Kidney capillary endothelial cell (primary cell): ENCODE measurements around the gene SOBP.
"Not testable (repeated sequence)": the region's sequence is repeated elsewhere in the genome, so short reads cannot be mapped to it uniquely, and the experiment has no call there.

Experiments
- DNase-seq: peaks from one replicate; pipeline ENCODE4 v3.0.0-alpha.2; 2018; ENCODE audit warnings: low spot score

SOBP gene

DNA sequence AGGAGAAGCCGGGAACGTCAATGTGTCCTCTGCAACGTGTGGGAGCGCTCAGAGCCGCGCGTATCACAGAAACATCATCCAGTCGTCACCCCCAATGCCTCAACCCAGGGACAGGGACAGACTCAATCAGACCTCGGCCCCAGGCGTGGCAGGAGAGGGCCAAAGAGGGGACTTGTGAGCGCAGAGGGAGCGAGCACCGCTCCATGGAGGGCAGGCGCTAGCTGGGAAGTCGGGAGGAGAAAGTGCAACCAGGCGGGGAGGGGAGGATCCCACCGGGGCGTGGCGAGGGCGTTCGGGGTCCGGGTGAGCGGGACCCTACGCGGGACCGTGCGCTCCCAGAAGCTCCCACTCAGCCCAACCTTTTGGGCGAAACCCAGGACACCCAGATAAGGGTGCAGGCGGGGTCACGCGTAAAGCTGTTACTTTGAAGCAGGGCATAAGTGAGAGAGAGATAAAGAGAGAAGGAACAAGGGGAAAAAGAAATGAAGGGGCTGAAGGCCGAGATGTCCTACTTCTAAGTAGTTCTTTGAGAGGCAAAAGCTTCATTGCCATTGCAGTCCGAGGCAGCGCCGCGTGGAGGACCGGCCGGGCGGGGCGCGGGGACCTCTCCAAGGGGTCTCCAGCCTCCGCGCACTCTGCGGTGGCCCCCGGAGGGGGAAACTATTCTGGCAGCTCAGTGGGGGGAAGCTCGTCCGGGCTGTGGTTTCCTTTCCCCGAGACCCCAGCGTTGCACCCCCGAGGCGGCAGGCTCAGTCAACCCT is 862 bp upstream of the SOBP start:
- DNase-seq, result no peak

DNA sequence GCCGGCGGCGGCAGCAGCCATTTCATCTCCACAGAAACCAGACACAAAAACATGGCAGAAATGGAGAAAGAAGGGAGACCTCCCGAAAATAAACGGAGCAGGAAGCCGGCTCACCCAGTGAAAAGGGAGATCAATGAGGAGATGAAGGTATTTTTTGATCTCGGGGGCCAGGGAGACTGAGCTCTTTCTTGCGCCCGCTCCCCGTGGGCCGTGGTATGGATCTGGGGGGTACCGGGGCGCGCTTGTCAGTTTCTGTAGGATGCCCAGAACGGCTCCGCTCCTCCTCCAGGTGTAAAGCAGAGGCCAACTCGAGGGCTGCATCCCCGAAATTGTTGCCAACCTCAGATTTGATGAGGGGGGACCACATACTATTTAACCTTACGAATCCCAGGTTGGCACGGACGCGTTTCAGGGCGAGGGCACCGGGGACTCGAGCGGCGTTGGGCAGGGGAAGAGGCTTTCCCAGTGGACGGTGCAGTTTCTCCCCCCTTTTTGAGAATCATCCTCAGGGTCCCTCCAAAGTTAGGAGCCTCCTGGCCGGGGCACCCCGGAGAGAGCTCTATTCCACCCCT is 735 bp downstream of the SOBP start:
- DNase-seq, result no peak

DNA sequence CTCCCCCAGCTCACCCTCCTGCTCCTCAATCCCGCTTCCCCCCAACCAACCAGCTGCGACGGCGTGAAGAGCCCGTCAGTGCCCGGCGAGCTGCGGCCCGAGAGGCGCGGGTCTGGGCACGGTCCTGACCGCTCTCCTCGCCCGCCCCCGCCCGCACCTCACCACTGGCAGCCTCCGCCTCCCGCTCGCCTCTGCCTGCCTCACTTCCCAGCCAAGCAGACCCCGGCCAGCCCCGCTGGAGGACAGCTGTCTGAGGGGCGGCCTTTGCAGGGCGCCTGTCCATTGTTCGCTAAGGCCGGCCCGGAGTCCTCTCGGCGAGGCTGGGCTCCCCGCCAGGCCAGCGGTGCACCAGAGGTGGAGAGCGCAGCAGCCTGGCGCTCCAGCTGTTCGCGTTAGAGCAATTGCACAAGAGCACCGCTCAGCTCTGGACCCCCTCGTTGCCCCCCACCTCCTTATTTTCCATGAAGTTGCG is 1.3 kb downstream of the SOBP start:
- peak; percentile 46 for DNase-seq

DNA sequence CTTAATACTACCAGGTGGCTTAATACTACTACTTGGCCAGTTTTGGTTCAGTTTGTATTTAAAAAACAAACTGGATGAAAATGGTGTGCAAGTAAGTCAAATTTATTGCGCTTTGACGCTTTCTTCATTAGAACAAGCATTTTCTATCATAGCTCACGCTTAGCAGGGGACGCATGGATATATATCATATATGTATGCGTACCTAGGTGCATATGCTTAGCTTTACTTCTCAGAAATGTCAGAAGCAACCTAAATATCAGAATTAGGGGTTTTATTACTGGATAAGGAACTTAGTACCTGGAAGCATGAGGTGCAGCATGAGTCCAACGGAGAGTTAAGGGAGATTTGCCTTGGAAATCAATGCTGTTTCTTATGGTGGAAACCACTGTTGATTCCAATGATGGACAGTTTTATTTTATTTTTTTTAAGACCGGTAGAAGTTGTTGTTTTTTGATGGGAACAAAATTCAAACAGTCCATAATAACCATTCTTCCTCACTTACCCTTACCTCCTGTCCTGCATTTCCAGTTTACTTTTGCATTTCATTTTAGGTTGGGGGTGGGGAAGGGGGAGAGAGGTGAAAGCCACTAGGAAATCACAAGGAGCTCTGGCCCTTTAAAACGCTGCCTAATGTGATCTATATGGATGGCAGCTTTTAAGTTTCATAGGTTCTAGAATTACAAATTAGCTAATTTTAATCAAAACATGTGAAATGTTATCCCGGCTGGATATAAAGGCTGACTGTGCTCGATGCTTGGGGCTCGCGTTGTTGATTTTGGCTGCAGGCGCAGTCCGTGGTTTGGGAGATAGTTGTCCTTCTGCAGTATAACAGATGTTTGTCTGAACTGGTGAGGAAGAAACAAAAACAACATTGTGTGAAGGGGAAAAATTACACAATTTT is 2.1 kb downstream of the SOBP start:
- DNase-seq, result no peak

DNA sequence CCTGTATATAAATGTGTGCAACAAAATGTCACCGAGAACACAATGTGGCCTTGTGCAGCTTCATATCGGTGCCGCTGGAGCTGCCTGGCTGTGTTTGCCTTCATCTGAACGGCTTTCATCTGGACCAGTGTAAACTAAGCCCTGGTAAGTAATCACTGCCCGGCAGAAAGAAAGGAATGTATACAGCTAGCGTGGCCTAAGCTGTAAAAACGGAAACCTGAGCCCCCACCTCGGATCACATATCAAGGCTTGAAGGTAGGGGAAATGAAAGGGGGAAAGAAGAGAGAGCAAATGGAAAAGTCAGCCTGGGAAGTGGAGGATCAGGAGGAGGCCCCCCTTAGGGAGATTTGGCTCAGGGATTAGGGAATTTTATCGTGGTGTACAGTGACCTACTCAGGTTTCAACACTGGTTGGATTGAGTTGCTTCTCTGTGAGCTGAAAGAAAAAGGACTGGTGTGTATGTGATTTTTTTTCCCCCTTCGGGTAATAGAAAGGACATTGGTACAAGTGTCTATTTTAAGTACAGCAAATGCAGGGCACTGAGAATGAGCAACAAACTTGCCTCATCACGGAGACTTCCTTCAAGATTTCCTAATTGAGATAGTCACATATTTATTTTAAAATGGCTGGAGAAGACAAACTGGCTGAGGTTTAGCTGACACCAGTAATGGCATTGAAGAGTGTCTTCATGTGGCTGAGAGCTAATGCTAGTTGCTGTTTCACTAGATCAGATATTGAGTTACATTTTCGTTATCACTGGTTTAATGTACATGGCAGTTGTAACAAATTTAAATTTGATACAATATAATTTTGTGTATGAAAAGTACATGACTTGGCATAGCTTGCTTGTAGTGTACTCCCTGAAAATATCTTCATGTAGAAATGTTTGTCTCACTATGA is 3.5 kb downstream of the SOBP start:
- no peak for DNase-seq

DNA sequence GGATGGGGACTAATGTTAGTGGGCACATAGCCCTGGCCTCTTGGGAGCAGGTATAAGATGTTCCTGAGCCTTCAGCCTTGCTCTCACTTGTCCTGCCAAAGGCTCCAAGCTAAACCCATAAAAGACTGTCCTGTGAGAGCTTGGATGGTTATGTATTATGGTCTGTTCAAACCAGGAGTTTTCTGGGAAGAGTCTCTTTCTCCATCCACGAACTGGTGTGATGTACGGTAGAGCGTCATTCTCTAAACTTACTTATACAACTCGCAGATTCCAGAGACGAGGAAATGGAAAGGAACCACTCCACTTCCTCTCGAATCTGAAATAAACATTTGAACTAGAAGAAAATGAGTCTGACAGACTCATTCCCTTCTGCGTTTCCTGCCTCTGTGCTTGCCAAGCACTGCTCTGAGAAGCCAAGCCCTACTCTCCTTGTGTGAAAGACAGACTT is 5.3 kb downstream of the SOBP start:
- DNase-seq, result peak; percentile 40

DNA sequence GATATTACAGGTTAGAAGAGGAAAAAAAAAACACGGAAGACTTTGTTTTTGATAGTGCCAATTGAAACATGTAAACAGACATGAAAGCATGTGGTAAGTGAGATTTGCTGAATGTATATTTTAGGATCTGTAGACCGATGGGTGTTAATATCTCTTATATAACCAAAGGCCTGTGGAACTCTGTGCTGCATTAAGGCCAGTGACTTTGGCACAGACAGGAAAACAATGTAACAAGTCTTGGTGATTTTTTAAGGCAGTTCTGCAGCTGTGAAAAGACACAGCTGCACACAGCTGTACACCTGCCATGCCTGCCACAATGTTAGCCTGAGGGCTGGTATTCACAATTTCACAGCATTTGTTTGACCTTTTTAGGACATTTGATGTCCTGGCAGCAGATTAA is 6.1 kb downstream of the SOBP start:
- DNase-seq, result no peak

DNA sequence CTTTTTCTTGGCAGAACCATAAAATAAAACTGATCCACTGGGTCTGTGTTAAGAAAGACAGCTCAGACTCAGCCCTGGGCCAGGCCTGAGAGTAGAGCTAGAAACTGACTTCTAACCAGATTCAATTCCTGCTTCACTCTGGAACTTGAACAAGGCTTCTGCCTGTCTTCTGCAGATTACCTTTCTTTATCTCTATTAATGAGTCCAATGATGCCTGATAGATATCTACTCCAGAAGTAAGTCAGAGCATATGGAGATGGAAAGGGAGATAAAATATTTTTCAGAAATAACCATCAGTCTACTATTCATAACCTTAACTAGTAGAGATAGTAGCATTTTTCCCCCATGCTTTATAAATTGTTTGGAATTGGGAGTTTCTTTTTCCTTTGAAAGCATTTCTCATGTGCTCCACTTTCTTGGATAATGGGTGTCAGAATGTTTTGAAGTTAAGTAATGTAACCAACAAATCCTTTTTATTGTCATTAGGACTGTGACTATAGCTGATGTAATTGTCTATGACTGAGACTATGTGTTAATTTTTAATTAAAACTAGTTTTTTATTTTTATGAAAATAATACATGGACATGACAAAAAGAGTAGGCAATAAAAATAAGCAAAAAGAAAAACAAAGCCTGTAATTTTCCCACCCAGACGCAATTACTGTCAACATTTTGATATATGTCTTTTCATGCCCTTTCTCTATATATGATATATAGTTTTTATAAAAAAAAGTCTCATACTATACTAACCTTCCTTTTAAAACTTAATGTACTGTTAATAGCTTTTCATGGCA is 7.2 kb downstream of the SOBP start:
- DNase-seq, result no peak

DNA sequence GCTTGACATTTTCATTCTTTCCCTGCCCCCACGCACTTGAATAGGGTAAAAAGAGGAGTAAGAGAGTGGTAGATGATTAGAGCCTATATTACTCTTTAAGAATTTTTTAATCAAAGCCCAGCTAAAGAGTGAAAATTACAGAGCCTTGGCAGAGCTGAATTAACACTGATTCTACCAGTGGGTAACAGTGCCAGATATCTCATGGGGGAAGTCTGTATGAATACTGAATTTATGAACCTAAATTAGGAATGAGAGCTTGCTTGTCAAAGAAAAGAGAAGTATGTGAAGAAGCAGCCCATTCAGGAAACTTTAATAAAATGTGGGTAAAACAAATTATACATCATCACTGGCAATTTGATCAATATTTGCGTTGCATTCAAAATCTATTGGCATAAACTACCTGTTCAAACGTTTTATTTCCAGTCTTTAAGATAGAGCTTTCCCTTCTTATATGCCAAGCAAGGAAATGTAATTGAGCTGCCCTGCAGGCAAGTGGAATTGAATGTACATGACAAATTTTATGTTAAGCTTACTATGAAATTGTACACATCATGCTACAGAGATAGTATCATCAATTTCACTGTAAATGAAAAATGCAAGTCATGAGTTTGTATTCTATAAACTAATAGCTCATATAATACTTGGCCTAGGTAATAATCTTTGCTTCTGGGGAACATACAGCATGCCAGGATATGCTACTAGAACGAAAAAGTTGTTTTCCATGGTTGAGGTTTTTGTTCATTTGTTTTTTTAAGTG is 14.5 kb downstream of the SOBP start:
- DNase-seq, result no peak

DNA sequence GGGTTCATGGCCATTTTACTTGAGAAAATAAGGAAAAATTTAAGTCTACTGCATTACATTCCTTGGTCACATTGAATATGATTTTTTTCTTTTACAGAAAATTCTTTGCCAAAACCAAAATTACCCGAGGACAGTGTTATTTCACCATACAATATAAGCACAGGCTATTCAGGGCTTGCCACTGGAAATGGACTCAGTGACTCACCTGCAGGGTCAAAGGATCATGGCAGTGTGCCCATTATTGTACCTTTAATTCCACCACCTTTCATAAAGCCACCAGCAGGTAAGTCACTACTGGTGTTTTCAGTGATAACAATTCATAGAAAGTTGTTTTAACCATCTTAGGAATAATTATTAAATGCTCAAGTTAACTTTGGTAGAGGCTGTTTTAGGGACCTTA is 16.2 kb downstream of the SOBP start:
- DNase-seq, result no peak

DNA sequence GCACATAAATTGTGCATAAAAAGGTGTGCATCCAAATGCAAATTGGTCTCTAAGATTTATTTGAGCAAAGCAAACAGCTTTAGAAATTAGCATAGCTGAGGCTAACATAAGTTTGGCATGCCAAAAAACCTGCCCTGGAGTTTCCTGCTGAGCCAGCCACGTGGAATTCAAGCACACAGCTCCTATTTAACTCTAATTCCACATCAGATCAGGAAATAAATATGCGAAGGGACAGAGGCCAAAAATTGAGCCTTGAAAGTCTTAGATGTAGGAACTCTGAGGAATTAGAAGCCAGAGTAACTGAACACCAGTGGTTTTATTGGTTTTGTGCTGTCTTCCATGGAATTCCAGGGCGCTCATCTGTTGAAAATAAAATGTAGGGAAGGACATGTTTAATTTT is 19.6 kb downstream of the SOBP start:
- no peak for DNase-seq

DNA sequence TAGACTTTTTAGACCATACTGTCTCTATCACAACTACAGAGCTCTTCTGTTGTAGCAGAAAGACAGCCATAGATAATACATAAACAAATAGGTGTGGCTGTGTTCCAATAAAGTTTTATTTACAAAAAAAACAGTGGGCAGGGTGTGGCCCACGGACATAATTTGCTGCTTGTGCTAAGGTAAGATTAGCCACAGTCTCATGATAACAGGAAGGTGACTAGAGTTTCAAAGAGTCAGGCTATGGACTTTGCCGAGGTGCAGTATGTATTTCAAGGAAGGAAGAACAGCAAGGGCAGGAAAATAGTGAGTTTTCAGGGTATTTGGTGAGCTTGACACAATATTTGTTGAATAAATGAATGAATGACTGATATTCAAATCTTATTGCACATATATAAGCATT is 20.2 kb downstream of the SOBP start:
- no peak for DNase-seq

DNA sequence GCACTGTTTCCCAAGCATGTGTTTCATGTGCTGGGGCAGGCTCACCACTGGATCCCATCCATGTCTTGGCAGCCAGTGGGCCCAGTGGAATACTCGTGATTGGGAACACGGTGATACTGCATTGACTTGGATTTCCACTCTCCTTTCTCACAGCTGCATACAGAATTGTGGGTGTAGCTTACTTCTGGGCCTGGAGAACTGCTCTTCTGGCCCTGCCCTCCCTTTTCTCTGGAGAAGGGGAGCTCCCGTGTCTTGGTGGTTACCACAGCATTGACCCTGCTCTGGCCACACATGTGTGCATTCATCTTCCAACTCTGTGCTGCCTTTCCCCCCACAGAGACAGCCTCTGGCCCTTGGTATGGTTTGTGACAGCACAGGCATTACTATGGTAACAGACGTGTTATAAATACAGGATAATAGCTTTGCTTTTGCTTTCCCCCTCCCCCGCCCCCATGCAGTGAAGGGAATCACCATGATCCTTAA is 21.6 kb downstream of the SOBP start:
- DNase-seq, result no peak

DNA sequence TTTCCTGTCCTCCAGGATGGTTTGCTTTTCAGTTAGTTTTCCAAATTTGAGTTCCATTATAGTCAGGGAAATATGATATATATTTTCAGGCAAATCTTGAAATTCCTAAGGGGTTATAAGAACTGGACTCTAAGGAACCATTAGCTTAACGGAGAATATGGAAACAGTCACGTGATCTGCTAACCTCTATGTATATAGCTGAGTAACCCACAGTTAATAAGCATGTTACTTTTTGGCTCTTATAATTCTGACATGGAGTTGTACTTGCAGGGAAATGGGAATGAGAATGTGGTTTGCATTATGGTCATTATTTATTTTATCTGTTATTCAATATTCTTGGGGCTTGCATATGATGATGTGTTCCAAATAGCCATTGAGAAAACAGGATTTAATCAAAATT is 23.3 kb downstream of the SOBP start:
- no peak for DNase-seq

DNA sequence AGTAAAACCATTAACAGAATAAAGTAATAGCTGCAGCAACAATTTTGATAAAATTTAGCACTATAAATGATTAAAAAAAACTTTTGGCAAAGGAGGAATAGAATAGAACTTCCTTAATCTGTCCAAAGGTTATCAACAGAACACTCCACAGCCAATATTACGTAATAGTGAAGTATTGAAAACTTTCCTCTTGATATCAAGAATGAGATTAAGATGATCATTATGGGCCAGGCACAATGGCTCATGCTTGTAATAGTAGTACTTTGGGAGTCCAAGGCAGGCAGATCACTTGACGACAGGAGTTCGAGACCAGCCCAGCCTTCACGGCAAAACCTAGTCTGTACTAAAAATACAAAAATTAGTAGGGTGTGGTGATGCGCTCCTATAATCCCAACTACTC is 26.0 kb downstream of the SOBP start:
- no peak for DNase-seq

DNA sequence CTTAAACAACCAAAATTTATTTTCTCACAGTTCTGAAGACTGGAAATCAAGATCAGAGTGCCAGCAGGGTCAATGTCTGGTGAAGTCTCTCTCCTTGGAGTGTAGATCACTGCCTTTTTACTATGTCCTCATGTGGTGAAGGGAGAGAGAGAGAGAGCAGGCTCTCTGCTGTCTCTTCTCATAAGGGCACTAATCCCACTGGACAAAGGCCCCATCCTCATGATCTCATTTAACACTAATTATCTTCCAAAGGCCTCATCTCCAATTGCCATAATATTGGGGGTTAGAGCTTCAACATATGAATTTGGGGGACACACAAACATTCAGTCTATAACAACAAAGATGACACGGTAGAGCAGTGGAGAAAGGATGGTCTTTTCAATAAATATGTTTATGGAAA is 27.4 kb downstream of the SOBP start:
- DNase-seq, result no peak

DNA sequence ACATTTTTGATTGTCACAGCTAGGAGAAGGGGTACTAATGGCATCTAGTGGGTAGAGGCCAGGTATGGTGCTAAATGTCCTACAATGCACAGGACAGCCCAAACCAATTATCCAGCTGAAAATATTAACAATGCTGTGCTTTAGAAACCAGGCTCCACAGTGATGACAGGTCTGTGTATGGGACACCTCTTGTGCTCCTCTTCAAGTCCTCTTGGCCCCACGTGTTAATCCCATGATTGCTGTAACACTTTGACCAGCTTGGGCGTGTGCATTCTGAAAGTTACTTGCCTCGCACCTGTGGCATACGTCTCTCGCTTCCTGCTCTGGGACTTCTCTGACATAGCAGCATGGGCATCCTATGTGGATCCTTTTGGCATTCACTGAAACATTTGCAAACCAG is 29.3 kb downstream of the SOBP start:
- not testable (repeated sequence) for DNase-seq

DNA sequence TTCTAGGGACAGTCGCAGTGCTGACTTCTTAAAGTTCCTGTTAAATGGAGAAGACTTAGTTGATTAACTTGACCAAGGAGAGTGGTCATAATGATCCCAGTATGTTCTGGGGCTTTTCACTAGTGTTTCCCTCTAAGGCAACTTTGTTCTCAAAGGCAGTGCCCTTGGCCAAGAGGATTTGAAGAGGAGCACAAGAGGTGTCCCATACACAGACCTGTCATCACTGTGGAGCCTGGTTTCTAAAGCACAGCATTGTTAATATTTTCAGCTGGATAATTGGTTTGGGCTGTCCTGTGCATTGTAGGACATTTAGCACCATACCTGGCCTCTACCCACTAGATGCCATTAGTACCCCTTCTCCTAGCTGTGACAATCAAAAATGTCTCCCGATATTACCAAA is 30.8 kb downstream of the SOBP start:
- not testable (repeated sequence) for DNase-seq

DNA sequence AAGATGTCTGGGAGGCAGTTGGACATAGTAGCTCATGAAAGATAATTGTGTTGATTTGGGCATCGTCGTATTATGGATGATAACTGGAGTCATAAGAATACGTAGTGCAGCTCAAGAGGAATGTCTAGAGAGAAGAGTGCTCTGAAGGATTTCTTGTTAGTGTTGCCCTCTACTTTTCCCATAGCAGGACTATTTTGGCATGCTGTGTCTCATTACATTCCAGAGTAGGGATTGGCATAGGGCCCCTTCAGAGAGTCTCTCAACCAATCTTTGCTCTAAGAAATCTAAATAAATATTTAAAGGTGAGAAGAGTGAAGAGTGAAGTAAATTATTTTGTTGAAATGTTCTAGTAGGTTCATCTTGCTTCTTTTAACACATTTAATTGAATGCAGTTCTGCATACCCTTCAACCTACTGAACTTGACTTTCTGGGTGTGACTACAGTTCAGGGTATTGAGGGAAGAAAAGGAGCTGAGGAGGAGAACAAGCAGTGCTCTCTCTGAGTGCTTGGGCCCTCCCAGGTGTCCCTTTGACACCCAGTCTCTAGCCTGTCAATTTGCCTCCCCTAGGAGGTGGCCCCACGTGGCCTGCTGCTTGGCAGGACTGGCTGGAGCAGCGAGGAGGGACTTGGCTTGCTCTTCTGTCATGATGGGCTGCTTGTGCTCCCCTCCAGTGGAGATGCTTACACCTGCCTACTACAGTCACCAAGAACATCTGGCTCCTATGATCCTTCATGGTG is 33.3 kb downstream of the SOBP start:
- no peak for DNase-seq
